ENCODE data around the gene DES.

Gene DES

GRCh38 chr2:219459460-219460311 is 41.5 kb downstream of the DES start:
- peak; percentile 24 for DNase-seq

GRCh38 chr2:219460424-219460926 is 42.3 kb downstream of the DES start:
- no peak for DNase-seq

- DNase-seq = no peak
These were observed 42.9 kb downstream of the DES start for GRCh38 chr2:219461047-219461514.

GRCh38 chr2:219461669-219462068 is 43.5 kb downstream of the DES start:
- DNase-seq = no peak

- no peak for DNase-seq
These were observed 44.2 kb downstream of the DES start for GRCh38 chr2:219462349-219462748.

GRCh38 chr2:219464286-219465032 is 46.3 kb downstream of the DES start:
- DNase-seq = no peak

- DNase-seq = no peak
These were observed 47.7 kb downstream of the DES start for GRCh38 chr2:219465659-219466561.

GRCh38 chr2:219466816-219467735 is 48.9 kb downstream of the DES start:
- DNase-seq = no peak

GRCh38 chr2:219467736-219468075 is 49.5 kb downstream of the DES start:
- no peak for DNase-seq

- DNase-seq = no peak
These were observed 50.4 kb downstream of the DES start for GRCh38 chr2:219468410-219469185.

- peak; percentile 32 for DNase-seq
These were observed 51.1 kb downstream of the DES start for GRCh38 chr2:219469186-219469724.

GRCh38 chr2:219470429-219470828 is 52.3 kb downstream of the DES start:
- no peak for DNase-seq

GRCh38 chr2:219471476-219472371 is 53.5 kb downstream of the DES start:
- DNase-seq = no peak

- DNase-seq = no peak
These were observed 54.5 kb downstream of the DES start for GRCh38 chr2:219472629-219473187.

- DNase-seq = no peak
These were observed 55.3 kb downstream of the DES start for GRCh38 chr2:219473511-219473910.

- no peak for DNase-seq
These were observed 56.3 kb downstream of the DES start for GRCh38 chr2:219474285-219475060.

- no peak for DNase-seq
These were observed 57.1 kb downstream of the DES start for GRCh38 chr2:219475278-219475677.
